ENCODE results near the gene APBA2.

DNA sequence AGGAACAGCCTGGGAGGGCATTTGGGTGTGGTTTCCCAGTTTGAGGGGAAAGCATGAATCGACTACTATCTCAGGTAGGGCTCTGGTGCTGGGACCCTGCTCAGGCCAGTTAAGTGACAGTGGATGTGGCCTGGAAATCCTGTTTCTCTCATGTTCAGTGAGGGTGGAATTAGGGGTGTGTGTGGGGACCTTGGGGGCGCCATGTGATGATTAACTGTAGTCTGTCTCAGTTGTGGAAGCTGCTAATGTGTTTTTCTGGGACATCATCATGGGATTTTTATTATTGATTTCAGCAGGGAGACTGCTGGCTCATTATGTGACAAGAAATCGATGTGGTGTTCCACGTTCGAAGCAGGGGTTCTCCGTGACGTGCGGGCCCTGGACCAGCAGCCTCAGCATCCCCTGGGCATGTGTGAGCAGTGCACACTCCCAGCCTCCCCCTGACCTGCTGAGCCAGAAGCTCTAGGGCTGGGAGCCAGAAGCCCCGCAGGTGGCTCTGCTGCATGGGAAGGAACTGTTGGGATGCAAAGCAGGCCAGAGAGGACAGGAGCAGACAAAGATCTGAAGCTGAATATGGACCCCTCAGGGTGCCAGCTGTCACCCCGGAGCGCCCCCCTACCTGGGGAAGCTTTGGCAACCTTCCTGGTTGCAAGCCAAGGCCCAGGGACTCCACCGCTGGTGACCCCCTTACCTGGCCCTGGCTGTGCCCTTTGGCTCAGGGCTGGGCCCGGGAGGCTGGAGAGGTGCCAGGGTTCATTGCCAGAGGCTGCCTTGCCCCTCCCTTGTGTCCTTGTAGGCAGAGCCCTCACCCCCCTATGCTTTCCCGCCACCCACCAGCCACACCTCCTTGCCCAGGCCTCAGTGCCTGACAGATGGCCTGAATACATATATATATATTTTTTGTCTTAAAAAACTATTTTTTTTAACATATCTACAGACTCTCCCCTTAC, 149.8 kb downstream of the APBA2 start:
- TF ChIP-seq CTCF (conservative IDR thresholded peaks at IDR 0.05; ENCODE audit: low read depth, low read length), result no peak
- no peak for TF ChIP-seq EZH2 (IDR thresholded peaks at IDR 0.05; ENCODE audit: borderline replicate concordance, low read depth, low read length, poor library complexity, severe bottlenecking)
